WERI-Rb-1 (cell line): ENCODE measurements around the gene DROSHA.

ENCODE experiments used
- DNase-seq: peaks from one replicate; pipeline ENCODE4 v3.0.0-alpha.2; 2020
- H3K27ac ChIP-seq: fragments of 250-450 bp; sonication (Bioruptor Pico); 2 replicates; pipeline ENCODE4 v1.5.1; 2020; ENCODE audit warnings: mild to moderate bottlenecking, moderate library complexity
- H3K27me3 ChIP-seq: fragments of 250-450 bp; sonication (Bioruptor Pico); 2 replicates; pipeline ENCODE4 v1.5.1; 2021; ENCODE audit warnings: mild to moderate bottlenecking, low read depth, moderate library complexity; ENCODE audit not compliant: insufficient read depth, severe bottlenecking
- H3K36me3 ChIP-seq: fragments of 250-450 bp; sonication (Bioruptor Pico); 2 replicates; pipeline ENCODE4 v1.5.1; 2020; ENCODE audit warnings: mild to moderate bottlenecking, moderate library complexity
- H3K4me3 ChIP-seq: 2 replicates; pipeline ENCODE4 v1.5.1; 2011; ENCODE audit warnings: low read depth, mild to moderate bottlenecking, control low read depth, low read length
- H3K9me3 ChIP-seq: fragments of 250-450 bp; sonication (Bioruptor Pico); 2 replicates; pipeline ENCODE4 v1.5.1; 2021; ENCODE audit warnings: mild to moderate bottlenecking, moderate library complexity; ENCODE audit not compliant: severe bottlenecking
- TF ChIP-seq, protein P1 (sequence below): IDR thresholded peaks from 2 replicates; pipeline ENCODE4 v1.5.1; 2011; ENCODE audit warnings: low read depth, mild to moderate bottlenecking, control low read depth, inconsistent platforms, low read length

The DROSHA gene

DNA sequence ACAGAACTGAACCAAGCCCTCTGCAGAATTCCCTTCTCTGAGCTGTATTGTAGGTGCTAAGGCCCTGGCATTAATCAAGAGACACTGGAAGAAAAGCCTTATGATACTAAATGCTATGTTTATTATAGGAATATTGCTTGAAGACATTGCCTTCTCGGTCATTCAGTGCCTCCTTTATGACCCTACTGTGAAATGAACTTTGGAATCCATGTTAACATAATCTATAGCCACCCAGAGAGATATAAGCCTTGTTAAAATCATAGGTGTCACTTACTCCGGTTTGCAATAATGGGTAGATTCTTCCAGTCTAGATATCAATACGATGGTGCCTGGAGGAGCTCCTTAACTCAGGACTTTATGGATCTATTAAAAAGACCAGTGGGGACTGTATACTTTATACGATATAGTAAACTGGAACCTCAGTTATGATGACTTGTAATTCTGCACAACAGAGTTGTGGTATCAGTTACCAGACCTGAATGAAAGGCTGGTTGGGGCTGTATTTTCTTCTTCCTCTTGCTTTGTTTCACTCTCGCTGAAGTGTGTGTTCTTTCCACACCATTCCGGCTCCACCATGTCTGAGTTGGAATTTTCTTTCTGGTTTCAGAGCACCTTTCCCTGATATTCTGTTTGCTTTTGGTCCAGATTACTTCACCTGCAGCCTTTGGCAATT is 154.5 kb downstream of the DROSHA start:
- Histone ChIP-seq H3K27me3 (no peaks in the 10 kb centered on the region), H3K9me3 (no peaks in the 10 kb centered on the region), H3K4me3 (no peak overlapping the region), H3K36me3 (no peaks in the 10 kb centered on the region), H3K27ac (no peak overlapping the region)
- DNase-seq, result no peak
- TF ChIP-seq, protein P1, sequence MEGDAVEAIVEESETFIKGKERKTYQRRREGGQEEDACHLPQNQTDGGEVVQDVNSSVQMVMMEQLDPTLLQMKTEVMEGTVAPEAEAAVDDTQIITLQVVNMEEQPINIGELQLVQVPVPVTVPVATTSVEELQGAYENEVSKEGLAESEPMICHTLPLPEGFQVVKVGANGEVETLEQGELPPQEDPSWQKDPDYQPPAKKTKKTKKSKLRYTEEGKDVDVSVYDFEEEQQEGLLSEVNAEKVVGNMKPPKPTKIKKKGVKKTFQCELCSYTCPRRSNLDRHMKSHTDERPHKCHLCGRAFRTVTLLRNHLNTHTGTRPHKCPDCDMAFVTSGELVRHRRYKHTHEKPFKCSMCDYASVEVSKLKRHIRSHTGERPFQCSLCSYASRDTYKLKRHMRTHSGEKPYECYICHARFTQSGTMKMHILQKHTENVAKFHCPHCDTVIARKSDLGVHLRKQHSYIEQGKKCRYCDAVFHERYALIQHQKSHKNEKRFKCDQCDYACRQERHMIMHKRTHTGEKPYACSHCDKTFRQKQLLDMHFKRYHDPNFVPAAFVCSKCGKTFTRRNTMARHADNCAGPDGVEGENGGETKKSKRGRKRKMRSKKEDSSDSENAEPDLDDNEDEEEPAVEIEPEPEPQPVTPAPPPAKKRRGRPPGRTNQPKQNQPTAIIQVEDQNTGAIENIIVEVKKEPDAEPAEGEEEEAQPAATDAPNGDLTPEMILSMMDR, result no peak

DNA sequence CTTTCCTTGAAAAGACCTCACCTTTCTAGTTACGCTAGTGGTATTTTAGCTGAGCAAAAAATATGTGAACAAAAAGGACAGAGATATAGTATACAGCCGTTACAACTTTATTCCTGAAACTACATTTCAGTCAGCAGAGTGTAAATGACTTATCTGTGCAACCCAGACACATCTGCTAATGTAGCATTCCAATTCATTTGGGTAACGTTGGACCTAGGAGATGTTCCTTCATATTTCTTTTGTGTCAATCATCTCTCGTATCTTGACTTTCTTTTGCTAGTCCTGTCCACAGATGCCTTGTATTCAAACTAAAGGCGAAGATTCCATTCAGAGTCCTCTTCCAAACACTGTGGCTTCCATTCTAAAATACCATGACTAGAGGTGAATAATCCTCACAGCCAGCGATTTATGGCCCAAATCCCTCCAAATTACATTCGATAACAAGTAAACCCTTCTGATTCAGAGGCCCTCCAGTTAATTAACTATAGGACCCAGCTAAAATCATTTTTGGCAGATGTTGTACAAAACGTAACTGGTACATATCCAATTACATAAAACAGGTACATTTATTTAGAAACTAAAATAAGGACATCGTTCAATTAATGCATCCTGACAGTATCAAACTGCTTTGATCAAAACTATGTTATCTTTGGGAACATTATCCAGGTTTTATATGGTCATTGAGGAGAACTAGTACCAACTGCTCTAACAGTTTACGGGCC is 155.7 kb downstream of the DROSHA start:
- Histone ChIP-seq H3K36me3 (no peaks in the 10 kb centered on the region), H3K9me3 (no peaks in the 10 kb centered on the region), H3K4me3 (no peak overlapping the region), H3K27ac (no peak overlapping the region), H3K27me3 (no peaks in the 10 kb centered on the region)
- no peak for DNase-seq
- TF ChIP-seq, protein P1, result no peak

DNA sequence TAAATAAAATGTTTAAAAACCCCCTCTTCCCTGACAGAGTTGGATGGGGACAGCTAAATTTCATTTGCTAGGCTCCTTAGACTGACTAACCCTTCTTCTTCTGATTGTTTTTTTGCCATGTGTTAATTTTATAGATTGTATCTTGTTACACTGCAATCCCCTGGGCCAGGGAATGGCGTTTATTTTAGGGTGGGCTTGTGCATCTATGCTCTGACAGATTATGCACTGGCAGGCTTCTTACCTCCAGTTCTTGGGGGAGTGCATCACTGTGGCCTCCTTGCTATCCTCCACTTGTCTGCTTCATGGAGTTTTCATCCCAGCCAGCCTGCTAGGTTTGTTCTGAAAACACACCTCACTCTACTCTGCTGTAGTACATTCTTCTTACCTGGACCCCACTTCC is 159.8 kb downstream of the DROSHA start:
- Histone ChIP-seq H3K9me3 (no peaks in the 10 kb centered on the region), H3K27ac (no peak overlapping the region), H3K27me3 (no peaks in the 10 kb centered on the region), H3K4me3 (no peak overlapping the region), H3K36me3 (no peaks in the 10 kb centered on the region)
- TF ChIP-seq, protein P1, result no peak
- no peak for DNase-seq

DNA sequence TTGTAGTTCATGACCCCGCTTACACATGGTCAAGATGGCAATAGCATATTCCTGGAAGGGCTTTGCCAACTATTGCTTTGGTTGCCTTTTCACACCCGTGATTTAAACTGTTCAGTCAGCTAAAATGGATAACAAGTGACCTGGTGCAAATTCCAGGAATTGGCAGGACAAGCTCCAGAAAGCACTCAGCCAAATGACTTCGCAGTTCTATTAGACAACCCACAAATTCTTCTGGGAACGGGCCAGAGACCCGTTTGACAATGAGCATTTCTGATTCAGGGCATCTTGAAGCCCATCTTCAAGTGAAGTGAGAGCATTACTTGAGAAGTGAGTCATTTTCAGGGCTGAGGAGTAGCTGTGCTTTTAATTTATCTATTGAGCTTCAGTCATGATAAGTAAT is 165.0 kb downstream of the DROSHA start:
- TF ChIP-seq, protein P1, result no peak
- Histone ChIP-seq H3K36me3 (no peaks in the 10 kb centered on the region), H3K27me3 (no peaks in the 10 kb centered on the region), H3K4me3 (no peak overlapping the region), H3K27ac (no peak overlapping the region), H3K9me3 (no peaks in the 10 kb centered on the region)
- DNase-seq, result no peak

DNA sequence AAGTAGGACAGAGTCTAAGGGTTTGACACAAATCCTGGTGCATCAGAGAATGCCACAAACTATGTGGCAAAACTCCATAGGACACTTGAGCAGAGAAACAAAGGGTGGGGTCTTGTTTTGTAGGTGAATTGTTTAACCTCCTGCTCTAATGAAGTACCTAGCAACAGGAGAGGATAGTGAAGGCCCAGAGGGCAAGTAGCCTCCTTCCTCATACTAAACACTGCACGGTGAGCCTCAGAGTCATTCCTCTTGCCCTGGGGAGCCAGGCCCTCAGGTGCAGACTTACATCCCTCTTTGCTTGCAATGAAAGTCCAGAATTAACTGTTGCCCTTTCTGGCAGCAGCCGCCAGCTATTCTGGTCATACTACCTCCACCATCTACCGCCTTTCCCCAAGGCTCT is 166.1 kb downstream of the DROSHA start:
- no peak for DNase-seq
- TF ChIP-seq, protein P1, result no peak
- H3K27me3 ChIP-seq, result no peaks in the 10 kb centered on the region
- no peak overlapping the region for H3K27ac ChIP-seq
- H3K9me3 ChIP-seq, result no peaks in the 10 kb centered on the region
- H3K36me3 ChIP-seq, result no peaks in the 10 kb centered on the region
- H3K4me3 ChIP-seq, result no peak overlapping the region
